Ureter (tissue), 1 donor: ENCODE results near the gene RANGRF. TPM values are rescaled to one million over a fixed set of nuclear protein-coding genes. Genes with fewer than 3 reads are reported as not detected.

Experiments used
- DNase-seq: peaks from one replicate; pipeline ENCODE4 v3.0.0-alpha.2; 2020; ENCODE audit warnings: low spot score
- total RNA-seq: library from RNA; stranded (reverse); gene quantifications from one replicate; pipeline ENCODE4 v1.2.4, GENCODE V29; 2023
- donor health status: DM: yes; HTN: yes; CAD: no.

The RANGRF gene
- total RNA-seq, 1 donor from 2014 or later, result 24.6 TPM

DNA sequence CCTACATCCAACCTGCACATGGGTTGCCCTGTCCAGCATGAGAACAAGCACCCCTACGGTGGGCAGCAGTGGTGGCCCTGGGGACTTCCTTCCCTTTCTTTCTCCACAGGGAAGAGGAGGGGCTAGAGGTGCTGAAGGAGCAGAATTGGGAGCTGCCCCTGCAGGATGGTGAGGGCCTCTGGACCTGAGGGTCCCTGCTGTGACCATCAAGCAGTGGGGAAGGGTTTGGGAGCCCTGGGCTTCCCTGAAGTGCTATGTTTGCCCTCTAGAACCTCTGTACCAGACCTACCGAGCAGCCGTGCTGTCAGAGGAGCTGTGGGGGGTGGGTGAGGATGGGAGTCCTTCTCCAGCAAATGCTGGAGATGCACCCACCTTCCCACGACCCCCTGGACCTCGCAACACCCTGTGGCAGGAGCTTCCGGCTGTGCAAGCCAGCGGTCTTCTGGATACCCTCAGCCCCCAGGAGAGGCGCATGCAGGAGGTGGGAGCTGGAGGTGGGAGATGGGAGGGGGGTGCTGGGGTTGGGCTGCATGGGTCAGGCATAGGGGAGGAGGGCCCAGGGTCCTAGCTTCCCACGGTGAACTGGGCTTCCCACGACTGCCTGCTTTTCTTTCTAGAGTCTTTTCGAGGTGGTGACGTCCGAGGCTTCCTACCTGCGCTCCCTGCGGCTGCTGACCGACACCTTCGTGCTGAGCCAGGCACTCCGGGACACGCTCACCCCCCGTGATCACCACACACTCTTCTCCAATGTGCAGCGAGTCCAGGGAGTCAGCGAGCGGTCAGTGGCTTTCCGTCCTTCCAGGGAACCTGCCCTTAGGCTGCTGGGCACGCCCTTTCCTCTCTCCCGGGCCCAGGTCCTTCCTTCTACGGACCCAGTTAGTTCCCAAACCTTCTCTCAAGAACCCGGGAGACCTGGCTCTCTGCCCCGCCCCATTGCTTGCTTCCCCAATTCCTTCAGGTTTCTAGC, 26.6 kb downstream of the RANGRF start:
- no peak for DNase-seq

DNA sequence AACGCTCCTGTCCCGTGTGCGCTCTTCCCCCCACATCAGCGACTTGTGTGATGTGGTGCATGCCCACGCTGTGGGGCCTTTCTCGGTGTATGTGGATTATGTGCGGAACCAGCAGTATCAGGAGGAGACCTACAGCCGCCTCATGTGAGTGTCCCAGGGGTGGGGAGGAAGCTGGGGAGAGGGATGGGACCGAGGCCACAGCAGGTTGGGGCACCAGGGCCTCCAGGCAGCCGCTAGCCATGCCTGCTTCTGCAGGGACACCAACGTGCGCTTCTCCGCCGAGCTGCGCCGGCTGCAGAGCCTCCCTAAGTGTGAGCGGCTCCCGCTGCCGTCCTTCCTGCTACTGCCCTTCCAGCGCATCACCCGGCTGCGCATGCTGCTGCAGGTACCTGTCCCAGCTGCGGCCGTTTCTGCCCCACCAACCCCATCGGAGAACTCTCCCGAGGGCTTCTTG, 27.3 kb downstream of the RANGRF start:
- DNase-seq, result no peak

DNA sequence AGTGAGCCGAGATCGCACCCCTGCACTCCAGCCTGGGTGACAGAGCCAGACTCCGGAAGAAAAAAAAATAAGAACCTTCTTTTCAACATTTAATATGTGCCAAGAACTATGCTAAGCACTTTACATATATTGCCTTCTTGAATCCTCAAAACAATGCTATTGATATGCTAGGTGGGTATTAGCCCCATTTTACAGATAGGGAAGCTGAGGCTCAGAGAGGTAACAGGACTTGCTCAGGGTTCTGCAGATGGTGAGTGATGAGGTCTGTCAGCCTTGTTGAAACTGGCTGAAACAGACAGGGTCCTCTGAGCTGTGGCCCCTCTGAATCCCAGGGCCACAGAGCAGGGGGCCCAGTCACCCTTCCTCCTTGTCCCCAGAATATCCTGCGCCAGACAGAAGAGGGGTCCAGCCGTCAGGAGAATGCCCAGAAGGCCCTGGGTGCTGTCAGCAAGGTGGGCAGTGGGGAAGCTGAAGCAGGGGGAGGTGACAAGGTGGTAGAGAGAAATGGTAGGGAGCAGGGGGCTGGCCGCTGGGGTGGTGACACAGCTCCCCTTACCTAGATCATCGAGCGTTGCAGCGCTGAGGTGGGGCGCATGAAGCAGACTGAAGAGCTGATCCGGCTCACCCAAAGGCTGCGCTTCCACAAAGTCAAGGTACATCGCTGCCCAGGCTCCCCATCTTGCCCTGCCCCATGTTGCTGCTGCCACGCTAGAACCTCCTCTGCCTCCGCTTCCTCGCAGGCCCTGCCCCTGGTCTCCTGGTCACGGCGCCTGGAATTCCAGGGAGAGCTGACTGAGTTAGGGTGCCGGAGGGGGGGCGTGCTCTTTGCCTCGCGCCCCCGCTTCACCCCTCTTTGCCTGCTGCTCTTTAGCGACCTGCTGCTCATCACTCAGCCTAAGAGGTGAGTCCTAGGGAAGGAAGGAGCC, 29.8 kb downstream of the RANGRF start:
- DNase-seq, result no peak

DNA sequence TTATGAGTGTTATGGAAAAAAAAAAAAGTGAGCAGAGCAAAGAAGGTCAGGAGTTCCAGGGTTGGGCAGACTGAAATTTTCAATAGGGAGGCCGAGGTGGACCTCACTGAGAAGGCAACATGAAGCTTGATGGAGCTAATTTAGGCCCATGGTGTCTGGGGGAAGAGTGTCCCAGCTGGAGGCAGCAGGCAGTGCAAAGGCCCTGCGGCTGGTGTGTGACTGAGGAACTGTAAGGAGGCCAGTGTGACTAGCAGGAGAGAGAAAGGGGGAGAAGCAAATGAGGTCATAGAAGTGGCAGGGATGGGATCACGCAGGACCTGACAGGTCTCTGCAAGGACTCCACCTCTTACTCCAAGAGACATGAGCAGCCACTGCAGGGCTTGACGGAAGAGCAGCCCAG, 31.8 kb downstream of the RANGRF start:
- no peak for DNase-seq

DNA sequence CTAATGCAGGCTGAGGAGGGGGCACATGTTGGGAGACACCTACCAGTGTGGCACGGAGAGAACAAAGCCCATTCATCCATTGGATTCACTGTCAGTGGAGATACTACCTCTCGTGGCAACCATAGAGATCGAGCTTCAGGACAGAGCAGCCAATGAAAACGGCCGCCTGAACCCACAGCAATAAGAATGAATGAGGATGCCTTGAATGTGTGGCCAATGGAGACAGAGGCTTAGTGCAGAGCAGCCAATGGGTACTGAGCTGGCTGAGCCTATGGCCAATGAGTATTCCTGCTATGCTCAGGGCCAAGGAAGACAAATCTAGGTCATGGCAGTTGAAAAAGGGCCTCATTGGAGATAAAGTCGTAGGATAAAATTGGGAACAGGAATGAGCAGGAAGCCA, 32.5 kb downstream of the RANGRF start:
- DNase-seq, result no peak

DNA sequence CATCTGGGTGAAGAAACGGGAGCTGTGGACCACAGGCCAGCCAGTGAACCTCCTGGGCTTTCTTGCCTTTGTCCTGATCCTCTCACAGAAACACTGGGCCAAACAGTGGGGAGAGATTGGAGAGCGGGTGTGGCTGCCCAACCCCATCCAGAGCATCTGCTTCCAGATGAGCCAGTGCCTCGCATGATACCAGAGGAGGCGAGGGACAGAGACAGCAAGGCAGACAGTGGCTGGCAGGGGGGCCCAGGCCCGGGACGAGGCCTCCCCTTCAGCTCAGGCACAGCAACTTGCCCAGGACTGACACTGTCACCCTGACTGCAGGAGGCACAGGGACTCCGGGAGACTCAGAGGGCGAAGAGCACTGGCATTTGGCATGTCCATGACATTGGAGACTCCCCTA, 33.6 kb downstream of the RANGRF start:
- no peak for DNase-seq

DNA sequence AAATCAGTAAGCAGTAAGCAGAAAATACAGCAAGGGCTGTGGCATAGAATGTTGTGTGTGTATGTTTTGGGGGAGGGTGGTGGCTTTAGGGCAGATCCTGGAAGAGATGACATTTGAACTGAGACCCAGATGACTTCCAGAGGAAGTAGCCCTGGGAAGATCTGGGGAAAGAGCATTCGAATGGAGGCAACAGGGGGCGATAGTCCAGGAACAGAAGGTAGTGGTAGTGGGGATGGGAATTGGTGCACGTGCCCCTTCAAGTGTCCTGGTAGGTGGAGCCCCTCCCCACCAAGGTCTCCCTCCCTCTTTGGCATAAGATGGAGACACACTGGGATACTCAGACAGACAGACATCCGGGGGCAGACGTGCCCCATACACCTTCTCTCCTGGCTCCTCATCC, 35.7 kb downstream of the RANGRF start:
- DNase-seq, result no peak

DNA sequence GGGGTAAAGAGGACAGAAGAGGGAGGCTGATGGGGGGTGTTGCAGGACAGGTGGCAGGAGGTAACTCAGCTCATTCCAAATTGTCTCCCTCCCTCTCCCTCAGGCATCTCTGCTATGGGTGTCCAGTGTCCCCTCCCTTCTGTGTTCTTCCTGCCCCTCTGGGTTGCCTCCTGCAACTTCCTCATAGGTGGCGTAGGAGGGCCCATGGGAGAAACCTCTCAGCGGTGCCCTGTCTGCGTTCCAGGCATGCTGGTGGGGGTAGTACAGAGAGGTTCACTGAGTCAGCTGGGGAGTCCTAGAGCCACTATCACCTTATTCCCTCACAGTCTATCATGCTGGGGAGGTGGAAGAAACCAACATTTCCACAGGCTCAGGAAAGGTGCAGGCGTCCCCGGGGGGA, 36.5 kb downstream of the RANGRF start:
- no peak for DNase-seq

DNA sequence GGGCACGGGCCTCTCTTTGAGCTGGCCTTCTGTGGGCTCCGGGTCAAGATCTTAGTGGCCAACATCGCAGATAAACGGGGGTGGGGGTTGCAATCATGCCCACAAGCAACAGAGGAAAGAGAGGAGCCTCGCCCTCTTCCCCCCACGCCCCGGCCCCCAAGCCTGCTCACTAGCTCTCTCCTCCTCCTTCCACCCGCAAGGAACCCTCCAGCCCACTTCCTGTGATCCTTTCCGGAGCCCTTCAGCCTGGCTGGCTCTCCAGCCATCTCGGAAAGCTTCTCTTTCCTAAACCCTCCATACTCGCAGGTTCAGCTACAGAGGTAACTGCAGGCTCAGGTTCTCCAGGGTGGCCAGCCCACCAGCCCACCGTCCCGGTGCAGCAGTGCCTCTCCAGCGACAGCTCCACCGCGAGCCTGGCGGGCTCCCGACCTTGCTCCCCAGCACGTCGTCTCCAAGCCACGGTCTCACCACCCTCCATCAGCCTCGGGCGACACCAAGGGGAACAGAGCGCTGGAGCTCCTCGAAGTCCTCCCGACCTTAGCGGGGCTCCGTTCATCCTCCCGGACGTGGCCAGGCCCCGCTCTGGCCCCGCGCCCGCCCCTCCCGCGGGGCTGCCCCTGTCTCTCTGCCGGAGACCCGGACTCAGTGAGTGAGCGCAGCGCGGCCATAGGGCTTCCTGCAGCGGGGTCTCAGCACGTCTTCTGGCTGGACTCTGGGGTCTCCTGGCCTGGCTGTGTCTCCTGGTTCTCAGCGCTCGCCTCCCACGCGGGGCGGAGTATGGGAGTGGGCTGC, 38.2 kb downstream of the RANGRF start:
- peak; percentile 59 for DNase-seq

DNA sequence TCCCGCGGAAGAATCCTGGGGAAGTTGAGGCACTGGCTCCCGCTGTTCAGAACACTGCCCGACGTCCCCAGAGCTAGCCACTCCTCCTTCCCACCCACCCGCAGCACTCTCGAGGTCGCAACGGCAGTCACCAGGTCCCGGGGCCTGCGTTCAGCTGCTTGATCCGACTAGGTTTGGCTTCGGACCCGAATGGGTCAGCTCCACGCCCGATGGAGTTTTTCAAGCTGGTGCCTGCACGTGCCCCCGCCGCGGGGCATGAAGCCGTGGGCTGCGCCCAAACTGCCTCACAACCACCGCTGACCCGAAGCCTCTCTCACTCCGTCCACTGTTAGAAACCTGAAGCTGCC, 38.8 kb downstream of the RANGRF start:
- DNase-seq, result no peak

DNA sequence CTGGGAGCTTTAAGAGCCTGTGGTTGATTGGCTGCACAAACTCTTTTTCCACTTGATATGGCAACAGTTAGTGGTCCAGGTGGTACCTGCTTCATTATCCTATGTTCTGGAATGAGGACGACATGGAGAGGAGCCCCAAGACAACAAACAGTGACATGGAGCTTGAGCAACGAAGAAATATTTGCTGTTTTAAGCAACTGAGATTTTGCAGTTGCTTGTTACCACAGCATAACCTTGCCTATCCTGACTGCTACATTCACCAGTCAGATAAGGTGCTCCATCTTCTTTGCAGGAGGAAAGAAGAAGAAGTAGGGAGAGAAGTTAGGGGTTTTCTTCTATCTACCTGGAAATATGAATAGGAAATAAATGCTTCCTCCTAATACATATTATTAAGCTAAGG, 43.7 kb downstream of the RANGRF start:
- DNase-seq, result no peak

DNA sequence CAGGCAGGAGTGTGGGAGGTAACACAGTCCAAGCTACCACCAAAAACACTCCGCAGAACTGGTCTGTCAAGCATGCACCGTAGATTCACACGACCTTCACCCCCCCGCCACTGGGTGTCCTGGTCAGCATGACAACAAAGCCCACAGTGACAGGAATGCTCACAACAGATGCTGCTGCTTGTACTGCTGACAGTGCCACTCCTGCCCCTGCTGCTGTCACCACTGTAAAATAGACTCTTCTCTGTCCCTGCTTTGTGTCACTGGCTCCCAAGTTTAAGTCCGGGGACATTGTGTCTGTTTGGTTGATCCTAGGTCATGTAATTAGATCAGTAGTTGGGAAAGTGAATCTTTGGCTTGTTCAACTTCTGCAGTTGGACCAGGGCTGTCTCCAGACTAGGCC, 44.2 kb downstream of the RANGRF start:
- DNase-seq, result no peak

DNA sequence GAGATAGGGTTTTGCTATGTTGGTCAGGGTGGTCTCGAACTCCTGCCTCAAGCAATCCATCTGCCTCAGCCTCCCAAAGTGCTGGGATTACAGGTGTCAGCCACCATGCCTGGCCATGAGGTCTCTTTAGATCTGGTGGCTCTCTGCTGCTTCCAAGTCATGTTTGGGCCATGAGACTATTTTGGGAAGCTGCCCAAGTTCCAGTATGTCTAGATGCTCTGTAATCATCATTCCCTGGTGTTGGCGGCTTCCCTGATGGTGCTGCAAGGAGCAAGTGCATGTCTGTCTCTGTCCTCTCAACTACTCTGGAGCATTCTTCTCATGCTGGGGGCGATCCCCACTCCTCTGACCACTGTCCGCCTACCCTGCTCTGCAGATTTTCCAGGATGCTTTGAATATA, 44.8 kb downstream of the RANGRF start:
- no peak for DNase-seq

DNA sequence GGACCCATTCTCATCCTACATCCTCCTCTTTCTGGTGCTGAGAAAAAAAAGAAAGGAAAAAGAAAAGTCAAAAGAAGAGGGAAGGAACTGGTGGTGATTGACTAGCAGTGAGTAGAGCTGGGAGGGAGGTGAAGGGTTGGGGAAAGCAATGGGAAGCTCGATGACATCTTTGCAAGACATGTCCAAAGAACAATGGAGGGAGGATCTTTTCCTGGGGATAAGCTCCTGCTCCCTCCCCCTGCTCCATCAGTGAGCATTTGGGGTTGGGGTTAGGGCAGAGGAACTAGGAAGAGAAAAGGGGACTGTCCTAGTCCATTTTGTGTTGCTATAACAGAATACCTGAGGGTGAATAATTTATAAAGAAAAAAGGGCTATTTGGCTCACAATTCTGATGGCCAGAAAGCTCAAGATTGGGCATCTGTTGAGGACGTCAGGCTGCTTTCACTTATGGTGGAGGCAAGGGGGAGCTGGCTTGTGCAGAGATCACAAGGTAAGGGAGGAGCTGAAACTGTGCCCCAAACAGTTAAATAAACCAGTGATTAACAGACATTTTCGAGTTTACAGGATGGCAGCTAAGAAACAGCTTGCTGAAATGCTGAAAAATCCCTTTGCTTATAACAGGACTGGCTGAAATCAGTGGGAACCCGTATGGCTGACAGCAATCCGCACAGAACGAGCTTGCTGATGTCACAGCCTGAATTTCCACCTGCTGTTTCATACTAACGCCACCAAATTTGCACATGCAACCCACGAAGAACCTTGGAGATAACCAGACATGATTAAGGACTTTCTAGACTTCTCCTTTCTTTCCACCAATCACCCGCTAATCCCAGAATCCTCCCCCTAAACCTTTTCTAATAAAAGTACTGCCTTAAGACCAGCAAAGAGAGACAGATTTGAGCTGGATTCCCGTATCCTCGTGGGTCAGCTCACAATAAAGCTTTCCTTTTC, 49.6 kb downstream of the RANGRF start:
- DNase-seq, result no peak

DNA sequence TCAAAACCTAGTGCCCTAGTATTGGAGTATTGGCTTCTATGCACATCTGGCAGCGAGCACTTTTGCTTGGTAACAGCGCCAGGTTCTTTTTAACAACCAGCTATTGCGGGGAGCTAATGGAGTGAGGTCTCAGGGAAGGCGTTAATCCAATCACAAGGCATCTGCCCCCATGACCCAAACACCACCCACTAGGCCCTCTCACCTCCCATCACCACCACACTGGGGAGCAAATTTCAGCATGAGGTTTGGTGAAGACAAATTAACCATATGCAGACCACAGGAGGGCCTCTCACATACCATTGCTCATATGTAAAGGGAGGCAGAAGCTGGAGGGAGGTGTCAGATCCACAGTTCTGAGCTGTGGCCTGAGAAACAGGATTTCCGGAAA, 50.3 kb downstream of the RANGRF start:
- DNase-seq, result no peak

DNA sequence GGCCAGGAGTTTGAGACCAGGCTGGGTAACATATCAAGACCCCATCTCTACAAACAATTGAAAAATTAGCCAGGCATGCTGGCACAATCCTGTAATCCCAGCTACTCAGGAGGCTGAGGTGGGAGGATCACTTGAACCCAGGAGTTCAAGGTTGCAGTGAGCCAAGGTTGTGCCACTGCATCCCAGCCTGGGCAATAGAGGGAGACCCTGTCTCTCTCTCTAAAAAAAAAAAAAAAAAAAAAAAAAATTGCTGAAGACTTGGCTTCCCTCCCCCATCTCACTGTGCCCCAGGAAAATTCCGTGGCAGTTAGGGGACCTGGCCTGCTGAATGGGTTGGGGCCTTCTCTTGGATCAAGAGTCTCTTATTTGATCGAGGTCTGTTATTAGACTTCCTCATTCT, 51.1 kb downstream of the RANGRF start, which contains the start of gene ODF4:
ODF4 (plus strand) TSS at position 301 of the 400 bp plus-strand sequence. CDS start 212 bp downstream, outside the sequence.
- DNase-seq, result no peak
